Neural crest cell (in vitro differentiated cells): Measurements from ENCODE around the gene KCNAB2. TPM values are rescaled to one million over a fixed set of nuclear protein-coding genes. Genes with fewer than 3 reads are reported as not detected.

ENCODE experiments used
- DNase-seq: peaks from one replicate; pipeline ENCODE4 v3.0.0; 2021; ENCODE audit warnings: low read depth, mixed read lengths, low spot score
- H3K27ac Mint-ChIP-seq: one replicate; pipeline ENCODE4 v1.8.0; 2021; ENCODE audit warnings: mild to moderate bottlenecking, mixed read lengths; ENCODE audit not compliant: unreplicated experiment
- H3K27me3 Mint-ChIP-seq: 2 replicates; pipeline ENCODE4 v1.8.0; 2021; ENCODE audit warnings: low read depth, mild to moderate bottlenecking, mixed read lengths
- H3K36me3 Mint-ChIP-seq: 2 replicates; pipeline ENCODE4 v1.8.0; 2021; ENCODE audit warnings: low read depth, mild to moderate bottlenecking, mixed read lengths
- H3K4me1 Mint-ChIP-seq: 2 replicates; pipeline ENCODE4 v1.8.0; 2021; ENCODE audit warnings: mixed read lengths
- H3K4me3 Mint-ChIP-seq: one replicate; pipeline ENCODE4 v1.8.0; 2021; ENCODE audit warnings: mild to moderate bottlenecking, mixed read lengths
- H3K9me3 Mint-ChIP-seq: 2 replicates; pipeline ENCODE4 v1.8.0; 2021; ENCODE audit warnings: mixed read lengths
- CTCF ChIP-seq: fragments of 200-600 bp; sonication (generic); conservative IDR thresholded peaks from 2 replicates; pipeline ENCODE4 v1.5.0; 2021; ENCODE audit warnings: antibody characterized with exemption, mild to moderate bottlenecking
- total RNA-seq: library from RNA; stranded (reverse); gene quantifications from 2 replicates; pipeline ENCODE4 v1.2.1, GENCODE V29; 2021

The KCNAB2 gene
- total RNA-seq, 1 donor from 2014 or later = 8.3 TPM

GRCh38 chr1:6040861-6041415 lies 4.8 kb upstream of the KCNAB2 start:
- Mint-ChIP-seq H3K36me3 (no peaks in the 10 kb centered on the region), H3K4me3 (no peak overlapping the region), H3K27ac (no peak overlapping the region), H3K9me3 (no peaks in the 10 kb centered on the region), H3K27me3 (no peaks in the 10 kb centered on the region), H3K4me1 (peaks cover 22% of the 10 kb centered on the region)
- no peak for TF ChIP-seq CTCF
- no peak for DNase-seq

- no peaks in the 10 kb centered on the region for H3K27me3 Mint-ChIP-seq
- peak; percentile 58 for DNase-seq
- peaks cover 22% of the 10 kb centered on the region for H3K4me1 Mint-ChIP-seq
- no peak overlapping the region for H3K4me3 Mint-ChIP-seq
- H3K9me3 Mint-ChIP-seq = no peaks in the 10 kb centered on the region
- peak; percentile 69 for TF ChIP-seq CTCF
- no peak overlapping the region for H3K27ac Mint-ChIP-seq
- H3K36me3 Mint-ChIP-seq = no peaks in the 10 kb centered on the region
Observed at GRCh38 chr1:6041432-6042062, 4.1 kb upstream of the KCNAB2 start.

- Mint-ChIP-seq H3K36me3 (no peaks in the 10 kb centered on the region), H3K27ac (no peak overlapping the region), H3K27me3 (no peaks in the 10 kb centered on the region), H3K9me3 (no peaks in the 10 kb centered on the region), H3K4me1 (peaks cover 15% of the 10 kb centered on the region), H3K4me3 (no peak overlapping the region)
- TF ChIP-seq CTCF = no peak
- no peak for DNase-seq
Observed at GRCh38 chr1:6043561-6043960, 2.1 kb upstream of the KCNAB2 start.

GRCh38 chr1:6044481-6045109 lies 1.1 kb upstream of the KCNAB2 start:
- Mint-ChIP-seq H3K27me3 (no peaks in the 10 kb centered on the region), H3K27ac (peak overlapping the region; percentile 37), H3K4me3 (no peak overlapping the region), H3K9me3 (no peaks in the 10 kb centered on the region), H3K36me3 (no peaks in the 10 kb centered on the region), H3K4me1 (peaks cover 15% of the 10 kb centered on the region)
- TF ChIP-seq CTCF = no peak
- DNase-seq = no peak

- H3K4me1 Mint-ChIP-seq = peaks cover 15% of the 10 kb centered on the region
- TF ChIP-seq CTCF = no peak
- peak overlapping the region; percentile 37 for H3K27ac Mint-ChIP-seq
Observed at GRCh38 chr1:6045110-6045502, 582 bp upstream of the KCNAB2 start.

More at GRCh38 chr1:6045110-6045502, 582 bp upstream of the KCNAB2 start:
- Mint-ChIP-seq H3K9me3 (no peaks in the 10 kb centered on the region), H3K4me3 (no peak overlapping the region), H3K27me3 (no peaks in the 10 kb centered on the region), H3K36me3 (no peaks in the 10 kb centered on the region)
- DNase-seq = no peak
